H1 (cell line): Measurements from ENCODE around the gene DAP. TPM values are rescaled to one million over a fixed set of nuclear protein-coding genes. Genes with fewer than 3 reads are reported as not detected.

Experiments used
- CTCF ChIA-PET: fragments of 300-600 bp; sonication (Branson Sonifier 250); formaldehyde crosslinking; loops from one replicate; lab custom pipeline; 2021; ENCODE audit not compliant: partially characterized antibody; lab: Charles Lee
- POLR2A ChIA-PET: fragments of 300-600 bp; sonication (Branson Sonifier 250); formaldehyde crosslinking; loops from one replicate; lab custom pipeline; 2021; ENCODE audit warnings: inconsistent platforms; ENCODE audit not compliant: partially characterized antibody; lab: Charles Lee
- DNase-seq, 2 experiments: peaks; one replicate each; pipeline versions ENCODE4 v3.0.0 to v3.0.0-alpha.2; 2010 to 2022; ENCODE audit warnings: low spot score in 2 of 2, low read depth in 1 of 2, mixed read lengths in 1 of 2
- FAIRE-seq: peaks from 2 replicates; lab custom pipeline; 2011; peaks lifted over from hg19 to GRCh38; lab: Jason Lieb, UNC
- H2AFZ ChIP-seq: 2 replicates; pipeline ENCODE4 v1.8.1; 2012; ENCODE audit warnings: low read length, inconsistent platforms
- H2AK5ac ChIP-seq: 2 replicates; pipeline ENCODE4 v1.6.1; 2013; ENCODE audit warnings: low read depth, low read length
- H2BK120ac ChIP-seq: replicated peaks from 2 replicates; pipeline ENCODE3; 2013; ENCODE audit warnings: low read depth, low read length, inconsistent platforms
- H2BK12ac ChIP-seq: 2 replicates; pipeline ENCODE4 v1.6.1; 2013; ENCODE audit warnings: low read depth, low read length
- H2BK15ac ChIP-seq: 2 replicates; pipeline ENCODE4 v1.6.1; 2013; ENCODE audit warnings: low read length
- H2BK20ac ChIP-seq: 2 replicates; pipeline ENCODE4 v1.6.1; 2013; ENCODE audit warnings: low read length
- H2BK5ac ChIP-seq: 2 replicates; pipeline ENCODE4 v1.6.1; 2013; ENCODE audit warnings: low read depth, low read length
- H3K14ac ChIP-seq: 2 replicates; pipeline ENCODE4 v1.6.1; 2013; ENCODE audit warnings: inconsistent platforms; ENCODE audit not compliant: insufficient read length
- H3K18ac ChIP-seq: 2 replicates; pipeline ENCODE4 v1.6.1; 2013; ENCODE audit warnings: low read length; ENCODE audit errors: extremely low read depth
- H3K23ac ChIP-seq: 2 replicates; pipeline ENCODE4 v1.6.1; 2013; ENCODE audit warnings: inconsistent platforms; ENCODE audit not compliant: insufficient read length
- H3K23me2 ChIP-seq: 2 replicates; pipeline ENCODE4 v1.6.1; 2013; ENCODE audit warnings: low read depth, low read length
- H3K27ac ChIP-seq: 2 replicates; pipeline ENCODE4 v1.6.1; 2011; ENCODE audit warnings: low read depth, low read length, inconsistent platforms
- H3K27me3 ChIP-seq, 4 experiments: replicated peaks in 1 of 4; 1 replicate in 1 of 4; 2 replicates in 3 of 4; pipeline versions ENCODE4 v1.6.1 to v1.8.1; 2011 to 2013; ENCODE audit warnings: low read length in 3 of 4, mild to moderate bottlenecking in 3 of 4, inconsistent platforms in 2 of 4, mixed read lengths in 2 of 4, moderate library complexity in 1 of 4; ENCODE audit not compliant: control insufficient read depth in 3 of 4, insufficient read depth in 3 of 4; ENCODE audit errors: extremely low read depth in 1 of 4
- H3K36me3 ChIP-seq, 4 experiments: 2 replicates each; pipeline versions ENCODE4 v1.6.1 to v1.8.1; 2011 to 2013; ENCODE audit warnings: mild to moderate bottlenecking in 4 of 4, low read length in 3 of 4, moderate library complexity in 2 of 4, control low read depth in 1 of 4, inconsistent platforms in 1 of 4; ENCODE audit not compliant: insufficient read depth in 4 of 4, control insufficient read depth in 2 of 4
- H3K4ac ChIP-seq: replicated peaks from 2 replicates; pipeline ENCODE3; 2013; ENCODE audit warnings: low read length, low read depth, mixed read lengths, inconsistent platforms; ENCODE audit not compliant: insufficient read length
- H3K4me1 ChIP-seq, 4 experiments: replicated peaks in 1 of 4; 1 replicate in 1 of 4; 2 replicates in 3 of 4; pipeline versions ENCODE4 v1.6.1 to v1.8.1; 2011 to 2013; ENCODE audit warnings: low read length in 3 of 4, inconsistent platforms in 2 of 4, mixed read lengths in 1 of 4; ENCODE audit not compliant: insufficient read depth in 4 of 4, control insufficient read depth in 3 of 4
- H3K4me2 ChIP-seq, 2 experiments: 2 replicates each; pipeline versions ENCODE4 v1.6.1 to v1.8.1; 2011 to 2013; ENCODE audit warnings: low read depth in 2 of 2, low read length in 2 of 2, control low read depth in 1 of 2, inconsistent platforms in 1 of 2, mild to moderate bottlenecking in 1 of 2; ENCODE audit not compliant: insufficient read depth in 1 of 2
- H3K4me3 ChIP-seq, 4 experiments: fragments of 200-600, 300-600 bp in 1 of 4; sonication (generic), shearing (Covaris generic), sonication (Bioruptor Twin) in 1 of 4; 2 replicates each; pipeline versions ENCODE4 v1.5.1 to v1.8.1; 2011 to 2016; ENCODE audit warnings: low read length in 4 of 4, low read depth in 3 of 4, control low read depth in 2 of 4, inconsistent platforms in 2 of 4, mild to moderate bottlenecking in 2 of 4, mixed read lengths in 1 of 4, moderate library complexity in 1 of 4; ENCODE audit not compliant: insufficient read depth in 2 of 4; ENCODE audit errors: extremely low read depth in 1 of 4
- H3K56ac ChIP-seq: replicated peaks from 2 replicates; pipeline ENCODE3; 2013; ENCODE audit warnings: low read depth, mild to moderate bottlenecking, mixed read lengths, low read length, inconsistent platforms; ENCODE audit not compliant: insufficient read length
- H3K79me1 ChIP-seq: 2 replicates; pipeline ENCODE4 v1.6.1; 2013; ENCODE audit warnings: low read depth, low read length, control low read depth
- H3K79me2 ChIP-seq, 2 experiments: 2 replicates each; pipeline versions ENCODE4 v1.6.1 to v1.8.1; 2012 to 2013; ENCODE audit warnings: low read length in 2 of 2, mild to moderate bottlenecking in 2 of 2, inconsistent platforms in 1 of 2; ENCODE audit not compliant: insufficient read depth in 2 of 2, control insufficient read depth in 1 of 2
- H3K9ac ChIP-seq, 4 experiments: replicated peaks in 1 of 4; 1 replicate in 1 of 4; 2 replicates in 3 of 4; pipeline versions ENCODE4 v1.6.1 to v1.8.1; 2011 to 2013; ENCODE audit warnings: low read depth in 3 of 4, low read length in 3 of 4, control low read depth in 2 of 4, mild to moderate bottlenecking in 2 of 4, moderate library complexity in 2 of 4, inconsistent platforms in 1 of 4; ENCODE audit errors: extremely low read depth in 1 of 4
- H3K9me3 ChIP-seq, 2 experiments: 2 replicates each; pipeline versions ENCODE4 v1.6.1 to v1.8.1; 2012 to 2013; ENCODE audit warnings: mild to moderate bottlenecking in 2 of 2, moderate library complexity in 2 of 2, control low read depth in 1 of 2, inconsistent platforms in 1 of 2, low read depth in 1 of 2, low read length in 1 of 2, mixed read lengths in 1 of 2; ENCODE audit not compliant: insufficient read depth in 2 of 2
- H4K20me1 ChIP-seq, 2 experiments: replicated peaks in 1 of 2; 2 replicates each; pipeline versions ENCODE3 to v1.8.1; 2011 to 2013; ENCODE audit warnings: inconsistent platforms in 2 of 2, low read length in 2 of 2, mild to moderate bottlenecking in 1 of 2; ENCODE audit not compliant: insufficient read depth in 2 of 2, control insufficient read depth in 1 of 2
- H4K5ac ChIP-seq: 2 replicates; pipeline ENCODE4 v1.6.1; 2013; ENCODE audit warnings: low read length, low read depth, mixed read lengths, inconsistent platforms; ENCODE audit not compliant: insufficient read length
- H4K8ac ChIP-seq: 2 replicates; pipeline ENCODE4 v1.8.0; 2013; ENCODE audit warnings: mild to moderate bottlenecking, moderate library complexity, low read length, inconsistent platforms; ENCODE audit not compliant: insufficient read depth; ENCODE audit errors: extremely low read depth
- H4K91ac ChIP-seq: replicated peaks from 2 replicates; pipeline ENCODE3; 2013; ENCODE audit warnings: low read length, mixed read lengths, inconsistent platforms; ENCODE audit not compliant: insufficient read length
- ATF3 ChIP-seq: IDR thresholded peaks from 2 replicates; pipeline ENCODE4 v1.6.1; 2011; ENCODE audit warnings: low read depth, mild to moderate bottlenecking, low read length; ENCODE audit not compliant: insufficient read depth
- BACH1 ChIP-seq: IDR thresholded peaks from 2 replicates; pipeline ENCODE4 v1.6.1; 2012; ENCODE audit warnings: low read length, improper control_type of control experiment
- CEBPB ChIP-seq: IDR thresholded peaks from 2 replicates; pipeline ENCODE4 v1.6.1; 2012; ENCODE audit warnings: low read depth, low read length
- CHD1 ChIP-seq: IDR thresholded peaks from 2 replicates; pipeline ENCODE4 v1.6.1; 2012; ENCODE audit warnings: low read depth, low read length, improper control_type of control experiment
- CREB1 ChIP-seq: IDR thresholded peaks from 2 replicates; pipeline ENCODE4 v1.6.1; 2012; ENCODE audit warnings: inconsistent platforms
- CTBP2 ChIP-seq: IDR thresholded peaks from 2 replicates; pipeline ENCODE4 v1.7.0; 2011; ENCODE audit warnings: borderline replicate concordance, mild to moderate bottlenecking, moderate library complexity, mixed read lengths, low read length; ENCODE audit not compliant: insufficient read depth, insufficient read length
- KDM1A ChIP-seq: fragments of 200-600, 300-600 bp; sonication (generic); IDR thresholded peaks from 2 replicates; pipeline ENCODE4 v1.7.1; 2016; ENCODE audit warnings: mild to moderate bottlenecking, low read length, borderline replicate concordance
- KDM4A ChIP-seq: IDR thresholded peaks from one replicate; pipeline ENCODE4 v1.7.1; 2012; ENCODE audit warnings: low read depth, mild to moderate bottlenecking, moderate library complexity, low read length, inconsistent platforms; ENCODE audit not compliant: severe bottlenecking
- PHF8 ChIP-seq: fragments of 200-600 bp; sonication (generic); conservative IDR thresholded peaks from 2 replicates; pipeline ENCODE4 v1.7.1; 2012; ENCODE audit warnings: low read depth, mild to moderate bottlenecking, inconsistent platforms, low read length, moderate library complexity
- SIRT6 ChIP-seq: IDR thresholded peaks from one replicate; pipeline ENCODE4 v1.7.1; 2012; ENCODE audit warnings: low read length, inconsistent platforms
- SP2 ChIP-seq: IDR thresholded peaks from 2 replicates; pipeline ENCODE4 v1.6.1; 2012; ENCODE audit warnings: mild to moderate bottlenecking, low read length, inconsistent platforms
- TAF1 ChIP-seq: IDR thresholded peaks from 2 replicates; pipeline ENCODE4 v1.6.1; 2011; ENCODE audit warnings: mild to moderate bottlenecking, low read depth, low read length
- TCF12 ChIP-seq: IDR thresholded peaks from 2 replicates; pipeline ENCODE4 v1.6.1; 2011; ENCODE audit warnings: low read depth, mild to moderate bottlenecking, low read length
- TEAD4 ChIP-seq: IDR thresholded peaks from 2 replicates; pipeline ENCODE4 v1.6.1; 2012; ENCODE audit warnings: low read depth, low read length, inconsistent platforms, mixed read lengths
- YY1 ChIP-seq: IDR thresholded peaks from 2 replicates; pipeline ENCODE4 v1.6.1; 2011; ENCODE audit warnings: low read depth, mild to moderate bottlenecking, low read length
- WGBS, 2 experiments: shearing (Covaris generic) in 1 of 2; methylation state at CpG; one replicate each; pipeline versions ENCODE4 v1.1.6 to v1.1.7; 2013 to 2015; ENCODE audit warnings: low lambda C conversion rate in 2 of 2, mixed read lengths in 2 of 2, inconsistent platforms in 1 of 2, low coverage in 1 of 2, missing lambda C conversion rate in 1 of 2; ENCODE audit not compliant: insufficient replicate concordance in 2 of 2, insufficient coverage in 1 of 2, insufficient read length in 1 of 2; ENCODE audit errors: extremely low coverage in 1 of 2, missing lambda C conversion rate in 1 of 2; 5-methylcytosine and 5-hydroxymethylcytosine counted together
- polyA plus RNA-seq, 7 experiments: library from polyadenylated mRNA; depleted of rRNA in 3 of 7; stranded (reverse) in 5 of 7; unstranded in 2 of 7; fragments of >200 nt in 5 of 7; fragments of 200-250 nt in 2 of 7; gene quantifications; 1 replicate in 5 of 7; 2 replicates in 1 of 7; 4 replicates in 1 of 7; pipeline versions ENCODE4 v1.2.1 to v1.2.3, GENCODE V29; 2011 to 2013; ENCODE audit warnings: missing spikeins in 2 of 7, mixed read lengths in 2 of 7
- total RNA-seq: library from RNA; stranded (reverse); fragmentation: NEBNext Ultra II Directional; extraction: Animal tissue kit (Norgen Biotek cat#: 25700); gene quantifications from 2 replicates; pipeline ENCODE4 v1.2.1, GENCODE V29; 2021

Gene DAP
- total and polyA plus RNA-seq, 2 of the 8 experiments (the other 6 are each of a cell fraction or from before 2014, with no cell fraction given) = 26.2 to 44.4 TPM

DNA sequence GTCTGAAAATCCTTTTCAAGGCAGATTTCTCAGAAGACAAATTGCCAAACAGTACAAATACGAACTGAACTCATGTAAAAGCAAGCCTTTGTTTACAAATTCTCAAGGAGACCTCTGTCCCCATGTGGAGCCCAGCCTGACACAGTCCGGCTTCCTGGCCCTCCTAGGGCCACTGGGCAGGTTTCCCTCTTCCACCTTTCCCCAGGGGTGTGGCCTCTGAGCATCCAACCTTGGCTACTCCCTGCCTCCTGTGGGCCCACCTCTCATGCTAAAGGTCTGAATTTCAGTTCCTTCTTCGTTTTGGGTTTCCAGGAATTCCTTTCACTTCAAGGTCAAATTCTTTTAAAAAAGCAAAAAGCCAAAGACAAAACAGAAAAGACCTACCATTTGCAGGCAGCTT, 10.1 kb downstream of the DAP start:
- Histone ChIP-seq H3K27ac (no peak overlapping the region), H4K8ac (no peak overlapping the region), H3K4me3 (no peak overlapping the region), H3K18ac (no peak overlapping the region), H2AFZ (no peak overlapping the region), H2BK20ac (no peak overlapping the region), H4K5ac (no peak overlapping the region), H3K23me2 (no peaks in the 10 kb centered on the region), H3K79me1 (peaks cover 10% of the 10 kb centered on the region), H2AK5ac (no peak overlapping the region), H3K27me3 (no peaks in the 10 kb centered on the region), H3K36me3 (peaks cover 0 to 14% (median 3%) of the 10 kb centered on the region in 4 experiments; a peak in 5 of 8 replicates), H3K4ac (no peak overlapping the region), H4K20me1 (peaks cover 0 to 1% of the 10 kb centered on the region in 2 experiments), H3K9me3 (no peaks in the 10 kb centered on the region), H2BK120ac (no peak overlapping the region), H3K4me1 (0 out of 7 replicates have a peak, but pooled peaks cover 0 to 2% (median 0%) of the 10 kb centered on the region in 4 experiments), H2BK12ac (no peak overlapping the region), H3K79me2 (no peaks in the 10 kb centered on the region), H3K23ac (no peak overlapping the region), H3K9ac (no peak overlapping the region), H2BK15ac (no peak overlapping the region), H3K14ac (no peak overlapping the region)
- 74% methylated on average over 3 of the region's 3 CpGs; no CpG with 5 or more reads in 1 of the 2 experiments for WGBS, 2 experiments
- POLR2A ChIA-PET = no interaction called here
- FAIRE-seq (no peak), DNase-seq (no peak)
- CTCF ChIA-PET = interaction anchor here (1.0 kb wide), 1 partner anchor 62 kb away, joined by 3 read pairs; no protein-coding TSS in a partner anchor
- TF ChIP-seq TCF12 = no peak
- no peak for TF ChIP-seq KDM1A
- TF ChIP-seq CTBP2 = no peak
- TF ChIP-seq CREB1 = no peak
- TF ChIP-seq KDM4A = no peak
- TF ChIP-seq BACH1 = no peak
- no peak for TF ChIP-seq PHF8
- TF ChIP-seq TEAD4 = no peak
- TF ChIP-seq CHD1 = no peak
- TF ChIP-seq CEBPB = no peak
- TF ChIP-seq TAF1 = no peak
- no peak for TF ChIP-seq ATF3
- no peak for TF ChIP-seq YY1
- TF ChIP-seq SIRT6 = no peak
- no peak for TF ChIP-seq SP2
- TF ChIP-seq, all 59 proteins: peak for 0
- no peak overlapping the region for H2BK5ac ChIP-seq
- no peak overlapping the region for H3K4me2 ChIP-seq
- H3K56ac ChIP-seq = no peak overlapping the region
- no peak overlapping the region for H4K91ac ChIP-seq
